GM21367 (cell line): ENCODE measurements around the gene MAST4.

Experiments
- ATAC-seq: cut with Tn5 transposase; IDR thresholded peaks from one replicate; pipeline ENCODE4 v1.9.1; 2021; ENCODE audit not compliant: unreplicated experiment

Gene MAST4

GRCh38 chr5:67216564-67216963 is 620.4 kb downstream of the MAST4 start:
- ATAC-seq: no peak
